NCI-H2196 (cell line): Measurements from ENCODE around the gene MXD3.
A peak's percentile ranks its signal among the peaks of the same experiment; 100 is the strongest.
"Not testable (repeated sequence)": the region's sequence is repeated elsewhere in the genome, so short reads cannot be mapped to it uniquely, and the experiment has no call there.

ENCODE experiments used
- DNase-seq: peaks from one replicate; lab custom pipeline; 2025; ENCODE audit not compliant: unreplicated experiment; lab: John Stamatoyannopoulos, UW

Gene MXD3

GRCh38 chr5:177343777-177344176 is 32.1 kb upstream of the MXD3 start:
- no peak for DNase-seq

- not testable (repeated sequence) for DNase-seq
Observed at GRCh38 chr5:177343000-177343399, 31.3 kb upstream of the MXD3 start.

- DNase-seq: peak; percentile 30
Observed at GRCh38 chr5:177339107-177339638, 27.5 kb upstream of the MXD3 start.

GRCh38 chr5:177338251-177339106 is 26.8 kb upstream of the MXD3 start:
- no peak for DNase-seq

- DNase-seq: no peak
Observed at GRCh38 chr5:177336603-177337494, 25.2 kb upstream of the MXD3 start.

- peak; percentile 34 for DNase-seq
Observed at GRCh38 chr5:177336112-177336511, 24.4 kb upstream of the MXD3 start.

GRCh38 chr5:177335701-177336065 is 24.0 kb upstream of the MXD3 start:
- DNase-seq: no peak

- DNase-seq: no peak
Observed at GRCh38 chr5:177334781-177335700, 23.3 kb upstream of the MXD3 start.

- DNase-seq: no peak
Observed at GRCh38 chr5:177334155-177334551, 22.5 kb upstream of the MXD3 start.

- no peak for DNase-seq
Observed at GRCh38 chr5:177333420-177334154, 21.9 kb upstream of the MXD3 start.

GRCh38 chr5:177332896-177333260 is 21.2 kb upstream of the MXD3 start:
- DNase-seq: no peak

GRCh38 chr5:177332031-177332895 is 20.6 kb upstream of the MXD3 start:
- DNase-seq: no peak

GRCh38 chr5:177330991-177331842 is 19.5 kb upstream of the MXD3 start:
- no peak for DNase-seq

GRCh38 chr5:177329883-177330282 is 18.2 kb upstream of the MXD3 start:
- DNase-seq: no peak

GRCh38 chr5:177328545-177329231 is 17.0 kb upstream of the MXD3 start:
- DNase-seq: no peak

- DNase-seq: no peak
Observed at GRCh38 chr5:177327539-177328522, 16.1 kb upstream of the MXD3 start.
